Measurements from ENCODE around the gene CENPF. TPM values are rescaled to one million over a fixed set of nuclear protein-coding genes. Genes with fewer than 3 reads are reported as not detected.
"Not testable (repeated sequence)": the region's sequence is repeated elsewhere in the genome, so short reads cannot be mapped to it uniquely, and the experiment has no call there.

The CENPF gene
- total RNA-seq, 1 experiment from 2014 or later: 135 TPM

DNA sequence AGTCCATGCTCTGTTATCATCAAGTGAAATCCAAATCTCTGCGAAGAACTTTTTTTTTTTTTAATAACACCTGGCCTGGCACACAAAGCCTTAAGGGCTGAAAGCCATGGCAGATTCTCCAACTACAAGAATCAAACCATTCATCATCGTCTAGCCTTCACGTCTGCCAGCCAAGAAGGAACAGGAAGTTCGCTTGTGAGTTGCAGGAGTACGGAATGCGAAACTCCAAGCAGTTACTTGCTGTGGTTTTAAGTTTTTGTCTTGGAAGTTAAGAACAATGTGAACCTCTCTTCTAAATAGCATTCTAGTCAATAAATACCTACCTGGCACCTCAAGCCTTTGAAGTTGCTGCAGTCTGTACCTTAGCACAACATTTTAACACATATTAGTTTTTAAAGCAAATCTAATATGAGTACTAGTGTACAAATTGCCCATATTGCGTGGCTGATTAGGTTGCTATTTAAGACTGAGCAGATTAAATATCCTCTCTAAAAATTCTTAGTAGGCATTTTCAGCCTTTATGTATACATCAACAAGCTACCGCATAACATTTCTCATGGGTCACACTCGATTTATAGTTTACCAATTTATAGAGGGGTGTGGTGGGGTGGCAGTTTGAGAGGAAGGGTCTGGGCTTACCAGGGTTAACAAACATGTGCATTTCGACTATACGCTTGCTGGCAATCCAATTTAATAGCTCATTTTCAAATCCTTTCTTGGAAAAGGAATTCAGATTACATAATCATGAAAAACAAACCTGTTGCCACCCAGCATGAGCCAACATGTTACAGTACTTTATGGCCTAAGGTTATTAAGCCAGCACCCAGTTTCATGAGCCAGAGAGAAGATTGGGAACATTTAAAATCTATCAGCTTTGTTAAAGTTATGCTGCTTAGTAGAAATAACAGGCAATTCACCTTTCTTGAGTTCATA lies 29.3 kb upstream of the CENPF start:
- Mint-ChIP-seq H3K27ac (ENCODE audit: low read depth, unreplicated experiment) (peak overlapping the region; percentile 95), H3K4me3 (ENCODE audit: unreplicated experiment) (peak overlapping the region; percentile 59), H3K4me1 (ENCODE audit: insufficient read depth, unreplicated experiment) (peaks cover 65% of the 10 kb centered on the region), H3K27me3 (ENCODE audit: insufficient read depth, unreplicated experiment) (no peaks in the 10 kb centered on the region), H3K9me3 (ENCODE audit: unreplicated experiment) (peaks cover 7% of the 10 kb centered on the region), H3K36me3 (ENCODE audit: insufficient read depth, unreplicated experiment) (peaks cover 16% of the 10 kb centered on the region)
- CTCF ChIA-PET: interaction anchor here (0.6 to 15.0 kb wide), 26 partner anchors 8 to 359 kb away, joined by 3 to 291 read pairs (median 4); partner anchors contain the start of gene PTPN14
- TF ChIP-seq, protein P1, sequence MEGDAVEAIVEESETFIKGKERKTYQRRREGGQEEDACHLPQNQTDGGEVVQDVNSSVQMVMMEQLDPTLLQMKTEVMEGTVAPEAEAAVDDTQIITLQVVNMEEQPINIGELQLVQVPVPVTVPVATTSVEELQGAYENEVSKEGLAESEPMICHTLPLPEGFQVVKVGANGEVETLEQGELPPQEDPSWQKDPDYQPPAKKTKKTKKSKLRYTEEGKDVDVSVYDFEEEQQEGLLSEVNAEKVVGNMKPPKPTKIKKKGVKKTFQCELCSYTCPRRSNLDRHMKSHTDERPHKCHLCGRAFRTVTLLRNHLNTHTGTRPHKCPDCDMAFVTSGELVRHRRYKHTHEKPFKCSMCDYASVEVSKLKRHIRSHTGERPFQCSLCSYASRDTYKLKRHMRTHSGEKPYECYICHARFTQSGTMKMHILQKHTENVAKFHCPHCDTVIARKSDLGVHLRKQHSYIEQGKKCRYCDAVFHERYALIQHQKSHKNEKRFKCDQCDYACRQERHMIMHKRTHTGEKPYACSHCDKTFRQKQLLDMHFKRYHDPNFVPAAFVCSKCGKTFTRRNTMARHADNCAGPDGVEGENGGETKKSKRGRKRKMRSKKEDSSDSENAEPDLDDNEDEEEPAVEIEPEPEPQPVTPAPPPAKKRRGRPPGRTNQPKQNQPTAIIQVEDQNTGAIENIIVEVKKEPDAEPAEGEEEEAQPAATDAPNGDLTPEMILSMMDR (IDR thresholded peaks at IDR 0.05; ENCODE audit: unreplicated experiment): no peak
- intact Hi-C loops (cut with micrococcal nuclease): loop anchor here (2.0 kb wide), 1 partner anchor 97 kb away; no protein-coding TSS in a partner anchor
- BruUV-seq (replicated peaks): TSS peak; percentile 64
- DNase-seq (ENCODE audit: unreplicated experiment): peak; percentile 97
- POLR2A ChIA-PET: interaction anchor here (0.6 to 31.1 kb wide), 53 partner anchors 2 to 1430 kb away, joined by 3 to 2189 read pairs (median 4); partner anchors contain the start of genes KCTD3, PTPN14 and SMYD2

DNA sequence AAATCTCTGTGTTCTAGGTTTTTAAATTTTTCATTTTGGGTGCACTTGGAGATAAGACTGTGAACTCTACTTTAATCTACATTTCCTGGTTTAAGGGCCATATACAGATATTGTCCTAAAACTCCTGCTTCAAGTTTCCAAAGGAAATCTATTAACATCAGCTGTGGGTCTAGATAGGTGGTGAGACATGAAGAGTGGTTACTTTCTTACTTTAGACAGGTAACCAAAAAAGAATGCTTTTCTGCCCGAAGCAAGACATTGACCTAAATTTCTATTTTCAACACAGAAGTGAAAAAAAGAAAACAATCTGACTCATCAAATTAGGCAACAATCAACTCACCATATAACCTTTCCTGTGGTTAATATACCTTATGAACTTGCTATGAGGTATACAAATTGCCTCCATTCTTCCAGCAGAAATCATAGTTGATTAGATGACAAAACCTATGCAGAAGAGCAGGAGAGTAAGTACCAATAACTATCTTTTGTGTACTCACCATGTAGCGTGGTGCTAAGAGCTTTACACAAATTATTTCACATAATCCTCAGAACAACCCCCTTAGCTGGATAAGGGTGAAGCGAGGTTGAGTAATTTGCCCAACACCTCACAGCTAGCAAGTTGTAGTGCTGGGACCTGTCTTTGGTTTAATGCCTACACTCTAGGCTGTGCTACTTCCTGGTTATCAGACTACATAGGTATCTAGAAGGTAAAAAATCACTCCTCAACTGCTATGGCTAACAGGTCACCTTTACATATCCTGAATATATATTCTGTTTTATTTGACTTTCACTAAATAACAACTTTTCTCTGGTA lies 28.2 kb upstream of the CENPF start:
- DNase-seq (ENCODE audit: unreplicated experiment): peak; percentile 88
- H3K27ac Mint-ChIP-seq (ENCODE audit: low read depth, unreplicated experiment): peak overlapping the region; percentile 95
- peaks cover 53% of the 10 kb centered on the region for H3K4me1 Mint-ChIP-seq (ENCODE audit: insufficient read depth, unreplicated experiment)
- peaks cover 7% of the 10 kb centered on the region for H3K9me3 Mint-ChIP-seq (ENCODE audit: unreplicated experiment)
- POLR2A ChIA-PET: interaction anchor here (0.5 to 31.1 kb wide), 41 partner anchors 1 to 995 kb away, joined by 3 to 2189 read pairs (median 4); partner anchors contain the start of genes KCTD3, PTPN14 and SMYD2
- H3K4me3 Mint-ChIP-seq (ENCODE audit: unreplicated experiment): peak overlapping the region; percentile 59
- peaks cover 16% of the 10 kb centered on the region for H3K36me3 Mint-ChIP-seq (ENCODE audit: insufficient read depth, unreplicated experiment)
- TF ChIP-seq, protein P1 (IDR thresholded peaks at IDR 0.05; ENCODE audit: unreplicated experiment): no peak
- intact Hi-C loops (cut with micrococcal nuclease): loop anchor here (2.0 kb wide), 1 partner anchor 98 kb away; no protein-coding TSS in a partner anchor
- no peaks in the 10 kb centered on the region for H3K27me3 Mint-ChIP-seq (ENCODE audit: insufficient read depth, unreplicated experiment)
- CTCF ChIA-PET: interaction anchor here (0.6 to 15.0 kb wide), 16 partner anchors 9 to 1754 kb away, joined by 3 to 291 read pairs (median 4); partner anchors contain the start of gene PTPN14
- BruUV-seq (replicated peaks): no TSS peak

DNA sequence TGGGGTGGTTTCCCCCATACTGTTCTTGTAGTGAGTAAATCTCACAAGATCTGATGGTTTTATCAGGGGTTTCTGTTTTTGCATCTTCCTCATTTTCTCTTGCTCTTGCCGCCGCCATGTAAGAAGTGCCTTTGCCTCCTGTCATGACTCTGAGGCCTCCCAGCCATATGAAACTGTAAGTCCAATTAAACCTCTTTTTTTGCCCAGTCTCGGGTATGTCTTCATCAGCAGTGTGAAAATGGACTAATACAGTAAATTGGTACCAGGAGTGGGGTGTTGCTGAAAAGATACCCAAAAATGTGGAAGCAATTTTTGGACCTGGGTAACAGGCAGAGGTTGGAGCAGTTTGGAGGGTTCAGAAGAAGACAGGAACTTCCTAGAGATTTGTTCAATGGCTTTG lies 26.9 kb upstream of the CENPF start:
- H3K4me3 Mint-ChIP-seq (ENCODE audit: unreplicated experiment): not testable (repeated sequence)

DNA sequence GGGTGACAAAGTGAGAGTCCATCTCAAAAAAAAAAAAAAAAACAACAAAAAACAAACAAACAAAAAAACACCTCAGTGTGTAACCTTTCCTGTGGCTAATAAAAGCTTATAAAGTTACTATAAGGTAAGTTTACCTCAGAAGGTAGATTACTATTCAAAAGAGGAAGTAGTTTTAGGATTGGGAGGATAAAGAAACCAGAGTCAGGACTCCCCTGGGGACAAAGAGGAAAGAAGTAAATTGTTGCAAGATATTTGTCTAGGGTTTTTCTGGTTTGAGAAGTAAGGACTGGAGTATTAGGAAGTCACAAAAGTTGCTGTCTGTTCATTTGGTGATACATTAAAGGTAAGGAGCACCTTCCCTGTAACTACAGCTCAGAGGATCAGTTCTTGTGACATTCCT lies 23.8 kb upstream of the CENPF start:
- H3K4me3 Mint-ChIP-seq (ENCODE audit: unreplicated experiment): no peak overlapping the region
- TF ChIP-seq, protein P1 (IDR thresholded peaks at IDR 0.05; ENCODE audit: unreplicated experiment): no peak
- CTCF ChIA-PET: interaction anchor here (0.5 to 21.4 kb wide), 7 partner anchors 14 to 318 kb away, joined by 3 to 958 read pairs (median 3); partner anchors contain the start of gene PTPN14
- no peak for DNase-seq (ENCODE audit: unreplicated experiment)
- no peaks in the 10 kb centered on the region for H3K27me3 Mint-ChIP-seq (ENCODE audit: insufficient read depth, unreplicated experiment)
- peaks cover 7% of the 10 kb centered on the region for H3K9me3 Mint-ChIP-seq (ENCODE audit: unreplicated experiment)
- BruUV-seq (replicated peaks): no TSS peak
- peaks cover 45% of the 10 kb centered on the region for H3K4me1 Mint-ChIP-seq (ENCODE audit: insufficient read depth, unreplicated experiment)
- intact Hi-C loops (cut with micrococcal nuclease): no loop called here
- POLR2A ChIA-PET: interaction anchor here (1.0 to 27.9 kb wide), 10 partner anchors 19 to 157 kb away, joined by 3 to 2189 read pairs (median 4); partner anchors contain the start of gene PTPN14
- peak overlapping the region; percentile 23 for H3K27ac Mint-ChIP-seq (ENCODE audit: low read depth, unreplicated experiment)
- peaks cover 6% of the 10 kb centered on the region for H3K36me3 Mint-ChIP-seq (ENCODE audit: insufficient read depth, unreplicated experiment)

More for the DNA sequence above, 26.9 kb upstream of the CENPF start:
- ChIA-PET POLR2A (interaction anchor here (0.6 to 31.1 kb wide), 8 partner anchors 0 to 188 kb away, joined by 3 to 2189 read pairs (median 170); partner anchors contain the start of gene PTPN14), CTCF (interaction anchor here (0.9 to 15.0 kb wide), 5 partner anchors 8 to 244 kb away, joined by 3 to 291 read pairs (median 36); partner anchors contain the start of gene PTPN14)
- DNase-seq (ENCODE audit: unreplicated experiment); BruUV-seq (replicated peaks); H3K9me3 Mint-ChIP-seq (ENCODE audit: unreplicated experiment); H3K27me3 Mint-ChIP-seq (ENCODE audit: insufficient read depth, unreplicated experiment); intact Hi-C loops (cut with micrococcal nuclease): not testable (repeated sequence)
- Mint-ChIP-seq H3K27ac (ENCODE audit: low read depth, unreplicated experiment) (peak overlapping the region; percentile 95), H3K36me3 (ENCODE audit: insufficient read depth, unreplicated experiment) (peaks cover 16% of the 10 kb centered on the region), H3K4me1 (ENCODE audit: insufficient read depth, unreplicated experiment) (peaks cover 48% of the 10 kb centered on the region)
